Activated naive CD8-positive, alpha-beta T cell treated with anti-CD3 and anti-CD28 coated beads for 36 hours (primary cell): ENCODE results near the gene ATRX. TPM values are rescaled to one million over a fixed set of nuclear protein-coding genes. Genes with fewer than 3 reads are reported as not detected.
"Not testable (repeated sequence)": the region's sequence is repeated elsewhere in the genome, so short reads cannot be mapped to it uniquely, and the experiment has no call there.

ENCODE experiments used
- DNase-seq: peaks from one replicate; pipeline ENCODE4 v3.0.0; 2021
- H3K27ac Mint-ChIP-seq: one replicate; pipeline ENCODE4 v1.8.0; 2022; ENCODE audit warnings: mild to moderate bottlenecking, moderate library complexity, mixed read lengths
- H3K27me3 Mint-ChIP-seq: one replicate; pipeline ENCODE4 v1.8.0; 2022; ENCODE audit warnings: mild to moderate bottlenecking, mixed read lengths
- H3K36me3 Mint-ChIP-seq: one replicate; pipeline ENCODE4 v1.8.0; 2021; ENCODE audit warnings: mild to moderate bottlenecking, mixed read lengths
- H3K4me1 Mint-ChIP-seq: one replicate; pipeline ENCODE4 v1.8.0; 2021; ENCODE audit warnings: mixed read lengths
- H3K4me3 Mint-ChIP-seq: one replicate; pipeline ENCODE4 v1.8.0; 2022; ENCODE audit warnings: mild to moderate bottlenecking, moderate library complexity, mixed read lengths
- H3K9me3 Mint-ChIP-seq: one replicate; pipeline ENCODE4 v1.8.0; 2022; ENCODE audit warnings: mixed read lengths
- total RNA-seq, 2 experiments: library from RNA; stranded (reverse); gene quantifications; one replicate each; pipeline ENCODE4 v1.2.3, GENCODE V29; 2021

Gene ATRX
- total RNA-seq, 2 experiments from 2014 or later, result 51.5 to 56.1 TPM

DNA sequence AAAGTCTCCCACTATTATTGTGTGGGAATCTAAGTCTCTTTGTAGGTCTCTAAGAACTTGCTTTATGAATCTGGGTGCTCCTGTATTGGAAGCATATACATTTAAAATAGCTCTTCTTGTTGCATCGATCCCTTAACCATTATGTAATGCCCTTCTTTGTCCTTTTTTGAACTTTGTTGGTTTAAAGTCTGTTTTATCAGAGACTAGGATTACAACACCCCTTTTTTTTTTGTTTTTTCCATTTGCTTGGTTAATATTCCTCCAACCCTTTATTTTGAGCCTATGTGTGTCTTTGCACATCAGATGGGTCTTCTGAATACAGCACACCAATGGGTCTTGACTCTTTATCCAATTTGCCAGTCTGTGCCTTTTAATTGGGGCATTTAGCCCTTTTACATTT lies 32.1 kb downstream of the ATRX start:
- not testable (repeated sequence) for H3K27ac Mint-ChIP-seq, H3K27me3 Mint-ChIP-seq, H3K4me1 Mint-ChIP-seq, H3K9me3 Mint-ChIP-seq, DNase-seq, H3K4me3 Mint-ChIP-seq
- H3K36me3 Mint-ChIP-seq, result peaks cover 18% of the 10 kb centered on the region

DNA sequence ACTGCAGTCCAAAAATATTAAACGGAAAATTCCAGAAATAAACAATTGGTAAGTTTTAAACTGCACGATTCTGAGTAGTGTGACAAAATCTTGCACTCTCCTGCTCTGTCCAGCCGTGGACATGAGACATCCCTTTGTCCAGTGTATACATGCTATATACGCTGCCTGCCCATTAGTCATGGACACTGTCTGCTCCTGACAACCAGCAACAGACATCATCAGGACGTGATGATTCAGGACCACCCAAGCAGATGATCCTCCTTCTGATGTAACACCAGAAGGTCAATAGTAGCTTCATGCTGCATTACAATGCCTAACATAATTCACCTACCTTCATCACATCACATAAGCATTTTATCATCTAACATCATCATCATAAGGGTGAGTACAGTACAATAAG lies 36.3 kb downstream of the ATRX start:
- H3K27me3 Mint-ChIP-seq, result no peaks in the 10 kb centered on the region
- H3K36me3 Mint-ChIP-seq, result peaks cover 10% of the 10 kb centered on the region
- H3K27ac Mint-ChIP-seq, result no peak overlapping the region
- H3K4me3 Mint-ChIP-seq, result no peak overlapping the region
- DNase-seq, result no peak
- peaks cover 13% of the 10 kb centered on the region for H3K4me1 Mint-ChIP-seq
- peaks cover 3% of the 10 kb centered on the region for H3K9me3 Mint-ChIP-seq

DNA sequence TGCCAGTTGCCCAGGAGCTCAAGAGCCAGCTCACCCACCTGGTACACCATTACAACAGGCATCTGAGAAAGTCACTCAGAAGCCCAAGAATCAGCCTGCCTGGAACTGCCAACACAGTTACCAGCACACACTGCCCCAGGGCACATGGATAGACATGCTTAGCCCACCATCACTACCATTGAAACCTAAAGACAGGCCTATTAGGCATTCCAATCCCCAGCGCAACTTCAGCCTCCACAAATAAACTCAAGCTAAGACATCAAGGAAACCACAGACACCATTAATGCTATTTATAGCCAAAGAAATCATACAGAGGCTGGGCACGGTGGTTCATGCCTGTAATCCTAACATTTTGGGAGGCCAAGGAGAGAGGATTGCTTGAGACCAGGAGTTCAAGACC lies 42.3 kb downstream of the ATRX start:
- H3K36me3 Mint-ChIP-seq, result peaks cover 10% of the 10 kb centered on the region
- DNase-seq, result no peak
- no peaks in the 10 kb centered on the region for H3K27me3 Mint-ChIP-seq
- H3K4me1 Mint-ChIP-seq, result peaks cover 53% of the 10 kb centered on the region
- H3K4me3 Mint-ChIP-seq, result no peak overlapping the region
- H3K27ac Mint-ChIP-seq, result peak overlapping the region; percentile 48
- peaks cover 1% of the 10 kb centered on the region for H3K9me3 Mint-ChIP-seq

DNA sequence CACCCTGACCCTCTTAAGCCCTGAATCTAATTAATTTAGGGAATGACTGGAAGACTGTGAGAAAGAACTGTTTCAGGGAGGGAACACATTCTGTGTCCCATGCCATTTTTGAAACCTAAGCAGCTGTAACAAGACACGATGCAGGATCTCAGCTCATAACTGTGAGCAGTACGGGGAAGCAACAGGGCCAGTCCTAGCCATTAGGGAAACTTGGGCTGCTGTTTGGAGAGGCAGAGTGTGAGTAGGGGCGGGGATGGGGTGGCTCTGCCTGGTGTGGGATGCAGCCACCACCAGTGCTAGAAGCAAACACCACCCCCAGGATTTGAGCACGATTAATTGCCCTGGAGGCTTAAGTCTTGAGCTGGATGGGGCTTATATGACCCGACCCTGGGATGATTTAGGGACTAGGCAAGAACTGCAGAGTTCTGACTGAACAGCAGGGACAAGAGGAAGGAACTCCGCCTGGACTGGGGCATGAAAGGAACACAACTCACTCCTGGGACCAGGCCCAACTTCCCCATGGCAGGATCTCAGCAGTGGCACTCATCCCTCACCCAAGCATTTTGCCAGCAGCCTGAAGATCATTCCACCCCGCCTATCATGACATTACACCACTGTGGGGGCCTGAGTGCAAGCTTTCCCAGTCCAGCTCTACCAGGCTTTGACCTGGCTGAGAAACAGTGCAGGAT lies 43.1 kb downstream of the ATRX start:
- no peak overlapping the region for H3K4me3 Mint-ChIP-seq
- peaks cover 53% of the 10 kb centered on the region for H3K4me1 Mint-ChIP-seq
- peak overlapping the region; percentile 48 for H3K27ac Mint-ChIP-seq
- DNase-seq, result no peak
- H3K36me3 Mint-ChIP-seq, result peaks cover 8% of the 10 kb centered on the region
- H3K27me3 Mint-ChIP-seq, result no peaks in the 10 kb centered on the region
- peaks cover 1% of the 10 kb centered on the region for H3K9me3 Mint-ChIP-seq

DNA sequence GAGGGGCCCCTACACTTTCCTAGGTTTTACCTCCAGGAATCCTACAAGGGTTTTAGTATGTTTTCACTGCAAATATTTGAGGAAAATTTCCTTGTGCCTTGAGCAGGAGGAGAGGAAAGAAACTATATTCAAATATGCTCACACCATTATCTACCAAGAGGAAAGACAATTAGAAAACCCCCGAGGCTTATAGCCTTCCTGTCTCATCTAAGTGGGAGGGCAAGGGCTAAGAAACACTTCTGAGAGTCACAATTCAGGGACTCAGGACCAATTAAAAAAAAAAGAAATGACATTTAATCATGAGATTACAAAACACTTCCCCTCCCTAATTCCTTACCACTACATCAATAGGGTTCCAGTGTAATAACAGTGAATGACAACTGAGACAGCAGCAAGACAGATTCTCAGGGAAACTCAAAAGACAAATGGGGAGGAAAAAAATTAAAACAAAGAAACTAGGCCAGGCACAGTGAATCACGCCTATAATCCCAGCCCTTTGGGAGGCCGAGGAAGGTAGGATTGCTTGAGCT lies 45.6 kb downstream of the ATRX start:
- H3K4me1 Mint-ChIP-seq, result peaks cover 44% of the 10 kb centered on the region
- no peak overlapping the region for H3K4me3 Mint-ChIP-seq
- peaks cover 3% of the 10 kb centered on the region for H3K9me3 Mint-ChIP-seq
- no peaks in the 10 kb centered on the region for H3K27me3 Mint-ChIP-seq
- peak overlapping the region; percentile 86 for H3K27ac Mint-ChIP-seq
- DNase-seq, result no peak
- H3K36me3 Mint-ChIP-seq, result peaks cover 12% of the 10 kb centered on the region

DNA sequence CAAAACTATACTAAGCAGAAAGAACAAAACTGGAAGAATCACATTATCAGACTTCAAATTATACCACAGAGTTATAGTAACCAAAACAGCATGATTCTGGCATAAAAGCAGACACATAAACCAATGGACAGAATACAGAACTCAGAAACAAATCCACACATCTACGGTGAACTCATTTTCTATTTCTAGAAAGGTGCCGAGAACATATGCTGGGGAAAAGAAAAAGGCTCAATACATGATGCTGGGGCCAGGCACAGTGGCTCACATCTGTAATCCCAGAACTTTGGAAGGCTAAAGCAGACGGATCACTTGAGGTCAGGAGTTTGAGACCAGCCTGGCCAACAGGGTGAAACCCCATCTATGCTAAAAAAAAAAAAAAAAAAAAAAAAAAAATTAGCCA lies 52.7 kb downstream of the ATRX start:
- H3K4me3 Mint-ChIP-seq, result no peak overlapping the region

DNA sequence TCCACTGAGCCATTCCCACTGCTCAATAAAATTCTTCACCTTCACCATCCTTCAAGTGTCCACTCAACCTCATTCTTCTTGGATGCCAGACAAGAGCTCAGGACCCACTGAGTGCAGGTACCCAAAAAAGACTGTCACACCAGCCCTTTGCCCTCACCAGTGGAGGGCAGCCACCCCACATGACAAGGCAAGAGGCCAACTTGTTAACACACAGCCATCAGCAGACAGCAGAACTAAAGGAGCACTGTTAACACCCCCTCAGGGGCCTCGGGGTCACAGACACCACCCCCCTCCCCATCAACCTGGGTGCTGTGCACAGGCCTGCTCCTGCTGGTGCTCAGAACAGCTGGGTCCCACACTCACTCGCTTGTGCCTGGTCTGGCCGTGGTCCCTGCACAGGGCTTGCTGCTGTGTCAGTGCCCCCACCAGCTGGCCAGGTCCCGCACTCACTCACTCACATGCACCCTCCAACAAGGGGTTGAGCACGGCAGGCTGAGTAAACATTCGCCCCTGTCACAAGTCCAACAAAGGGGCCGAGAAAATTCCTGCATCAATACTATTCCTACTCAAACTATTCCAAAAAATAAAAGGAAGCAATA lies 54.1 kb downstream of the ATRX start:
- no peak for DNase-seq
- H3K4me3 Mint-ChIP-seq, result no peak overlapping the region
- peaks cover 11% of the 10 kb centered on the region for H3K36me3 Mint-ChIP-seq
- no peaks in the 10 kb centered on the region for H3K27me3 Mint-ChIP-seq
- peak overlapping the region; percentile 55 for H3K27ac Mint-ChIP-seq
- peaks cover 26% of the 10 kb centered on the region for H3K4me1 Mint-ChIP-seq
- H3K9me3 Mint-ChIP-seq, result peaks cover 2% of the 10 kb centered on the region

More for the DNA sequence above, 52.7 kb downstream of the ATRX start:
- DNase-seq, result no peak
- H3K27me3 Mint-ChIP-seq, result no peaks in the 10 kb centered on the region
- peaks cover 2% of the 10 kb centered on the region for H3K9me3 Mint-ChIP-seq
- peaks cover 8% of the 10 kb centered on the region for H3K36me3 Mint-ChIP-seq
- no peak overlapping the region for H3K27ac Mint-ChIP-seq
- H3K4me1 Mint-ChIP-seq, result peaks cover 26% of the 10 kb centered on the region

DNA sequence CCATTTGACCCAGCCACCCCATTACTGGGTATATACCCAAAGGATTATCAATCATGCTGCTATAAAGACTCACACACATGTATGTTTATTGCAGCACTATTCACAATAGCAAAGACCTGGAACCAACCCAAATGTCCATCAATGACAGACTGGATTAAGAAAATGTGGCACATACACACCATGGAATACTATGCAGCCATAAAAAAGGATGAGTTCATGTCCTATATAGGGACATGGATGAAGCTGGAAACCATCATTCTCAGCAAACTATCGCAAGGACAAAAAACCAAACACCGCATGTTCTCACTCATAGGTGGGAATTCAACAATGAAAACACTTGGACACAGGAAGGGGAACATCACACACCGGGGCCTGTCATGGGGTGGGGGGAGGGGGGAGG lies 59.9 kb downstream of the ATRX start:
- peaks cover 23% of the 10 kb centered on the region for H3K36me3 Mint-ChIP-seq
- H3K27ac Mint-ChIP-seq, H3K27me3 Mint-ChIP-seq, DNase-seq, H3K4me3 Mint-ChIP-seq: not testable (repeated sequence)
- peaks cover 10% of the 10 kb centered on the region for H3K9me3 Mint-ChIP-seq
- H3K4me1 Mint-ChIP-seq, result peaks cover 13% of the 10 kb centered on the region

DNA sequence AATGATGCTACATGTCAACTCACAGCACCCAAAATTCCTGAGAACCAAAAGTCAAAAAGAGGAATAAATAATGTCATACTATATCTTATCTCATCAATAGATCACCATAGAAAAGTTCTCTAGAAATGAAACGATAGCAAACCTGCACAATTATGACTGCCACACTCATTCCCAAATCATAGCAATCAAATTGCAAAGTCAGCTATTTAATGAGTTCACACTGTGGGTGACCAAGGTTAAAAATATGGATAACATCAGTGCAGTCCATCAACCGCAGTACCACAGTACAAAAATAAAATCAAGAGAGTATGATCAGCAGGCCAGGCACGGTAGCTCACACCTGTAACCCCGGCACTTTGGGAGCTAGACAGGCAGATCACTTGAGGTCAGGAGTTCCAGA lies 62.3 kb downstream of the ATRX start:
- Mint-ChIP-seq H3K9me3 (peaks cover 12% of the 10 kb centered on the region), H3K4me3 (no peak overlapping the region), H3K27me3 (no peaks in the 10 kb centered on the region), H3K36me3 (peaks cover 29% of the 10 kb centered on the region), H3K27ac (no peak overlapping the region), H3K4me1 (peaks cover 27% of the 10 kb centered on the region)
- no peak for DNase-seq

DNA sequence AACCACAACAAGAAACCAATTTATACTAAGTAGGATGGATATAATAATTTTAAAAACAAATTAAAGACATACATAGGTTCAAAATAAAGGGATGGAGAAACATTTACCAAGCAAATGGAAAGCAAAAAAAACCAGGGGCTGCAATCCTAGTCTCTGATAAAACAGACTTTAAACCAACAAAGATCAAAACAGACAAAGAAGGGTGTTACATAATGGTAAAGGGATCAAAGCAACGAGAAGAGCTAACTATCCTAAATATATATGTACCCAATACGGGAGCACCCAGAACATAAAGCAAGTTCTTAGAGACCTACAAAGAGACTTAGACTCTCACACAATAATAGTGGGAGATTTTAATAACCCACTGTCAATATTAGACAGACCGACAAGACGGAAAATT lies 66.6 kb downstream of the ATRX start:
- peaks cover 27% of the 10 kb centered on the region for H3K4me1 Mint-ChIP-seq
- H3K27me3 Mint-ChIP-seq, result no peaks in the 10 kb centered on the region
- H3K9me3 Mint-ChIP-seq, result peaks cover 12% of the 10 kb centered on the region
- H3K4me3 Mint-ChIP-seq, result no peak overlapping the region
- peaks cover 27% of the 10 kb centered on the region for H3K36me3 Mint-ChIP-seq
- no peak overlapping the region for H3K27ac Mint-ChIP-seq
- DNase-seq, result no peak

DNA sequence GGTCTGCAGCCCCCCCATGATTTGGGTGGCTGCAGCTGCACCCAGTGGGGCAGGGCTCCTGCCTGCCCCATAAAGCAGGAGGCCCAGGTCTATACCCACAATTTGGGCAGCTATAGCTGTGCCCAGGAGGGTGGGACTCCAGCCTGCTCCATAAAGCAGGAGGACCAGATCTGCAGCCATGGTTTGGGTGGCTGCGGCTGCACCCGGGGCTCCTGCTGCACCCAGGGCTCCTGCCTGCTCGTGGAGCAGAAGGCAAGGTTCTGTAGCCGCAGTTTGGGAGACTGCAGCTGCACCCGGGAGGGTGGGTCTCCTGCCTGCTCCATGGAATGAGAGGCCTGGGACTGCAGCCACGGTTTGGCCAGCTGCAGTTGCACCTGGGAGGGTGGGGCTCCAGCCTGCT lies 81.1 kb downstream of the ATRX start:
- H3K36me3 Mint-ChIP-seq, result peaks cover 14% of the 10 kb centered on the region
- no peaks in the 10 kb centered on the region for H3K9me3 Mint-ChIP-seq
- H3K4me3 Mint-ChIP-seq, result no peak overlapping the region
- no peak for DNase-seq
- H3K27ac Mint-ChIP-seq, result no peak overlapping the region
- peaks cover 3% of the 10 kb centered on the region for H3K4me1 Mint-ChIP-seq
- H3K27me3 Mint-ChIP-seq, result no peaks in the 10 kb centered on the region

DNA sequence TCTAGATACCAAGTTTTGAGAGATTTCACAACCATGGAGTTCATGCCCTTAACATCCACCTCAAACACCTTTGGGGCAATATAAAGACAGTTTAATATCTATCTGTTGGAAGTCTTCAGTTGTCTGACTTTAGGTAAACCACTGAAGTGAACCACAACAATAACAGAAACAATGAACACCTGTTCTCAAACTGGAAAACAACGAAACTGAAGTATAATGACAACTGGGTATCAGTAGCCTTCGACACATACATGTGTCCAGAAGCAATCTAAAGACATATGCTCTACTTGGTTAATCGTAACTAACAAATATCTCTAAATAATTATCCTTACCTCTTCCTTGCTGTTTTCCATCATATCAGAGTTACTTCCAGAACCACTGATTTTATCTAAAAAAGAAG lies 87.8 kb downstream of the ATRX start:
- Mint-ChIP-seq H3K4me1 (peaks cover 8% of the 10 kb centered on the region), H3K4me3 (no peak overlapping the region)

DNA sequence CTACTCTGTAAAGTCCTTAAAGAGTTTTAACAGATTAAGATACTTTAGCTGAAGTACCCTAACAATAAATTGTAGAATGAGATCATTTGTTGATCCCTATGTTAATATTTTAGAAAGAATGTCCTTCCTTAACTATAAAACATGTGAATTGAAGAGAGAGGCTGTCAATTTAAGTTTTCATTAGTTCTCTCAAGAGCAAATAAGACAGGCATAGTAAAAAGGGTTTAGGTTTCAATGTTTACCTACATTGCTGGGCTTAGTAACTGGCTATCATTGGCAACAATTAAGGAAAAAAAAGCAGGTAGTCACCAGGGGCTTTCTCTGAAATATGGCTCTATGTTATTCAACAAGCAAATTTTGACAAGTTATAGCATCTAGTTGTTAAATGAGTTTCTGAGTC lies 91.5 kb downstream of the ATRX start:
- Mint-ChIP-seq H3K27ac (no peak overlapping the region), H3K4me1 (peaks cover 7% of the 10 kb centered on the region), H3K9me3 (no peaks in the 10 kb centered on the region), H3K27me3 (no peaks in the 10 kb centered on the region), H3K36me3 (peaks cover 6% of the 10 kb centered on the region), H3K4me3 (no peak overlapping the region)
- DNase-seq, result no peak

More for the DNA sequence above, 87.8 kb downstream of the ATRX start:
- H3K9me3 Mint-ChIP-seq, result no peaks in the 10 kb centered on the region
- H3K27me3 Mint-ChIP-seq, result no peaks in the 10 kb centered on the region
- no peak overlapping the region for H3K27ac Mint-ChIP-seq
- DNase-seq, result no peak
- peaks cover 9% of the 10 kb centered on the region for H3K36me3 Mint-ChIP-seq

DNA sequence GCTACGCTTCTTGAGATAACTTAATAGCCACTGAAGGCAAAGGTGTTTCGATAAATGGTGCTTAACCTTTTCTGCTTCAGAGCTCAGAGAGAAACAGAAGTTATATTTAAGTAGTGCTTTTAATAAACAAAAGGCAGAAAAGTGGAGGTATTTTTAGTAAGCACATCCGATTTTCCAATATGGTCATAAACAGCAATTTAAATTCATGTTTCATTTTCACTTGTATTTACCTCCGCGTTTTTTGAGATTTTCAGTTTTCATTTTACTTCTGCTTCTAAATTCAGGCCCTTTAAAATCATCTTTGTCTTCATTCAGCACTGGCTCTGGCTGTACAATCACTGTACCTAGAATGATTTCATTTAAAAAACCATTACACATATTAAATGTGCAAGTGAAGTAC lies 92.4 kb downstream of the ATRX start:
- no peak for DNase-seq
- Mint-ChIP-seq H3K9me3 (no peaks in the 10 kb centered on the region), H3K27ac (no peak overlapping the region), H3K36me3 (peaks cover 4% of the 10 kb centered on the region), H3K4me1 (peaks cover 7% of the 10 kb centered on the region), H3K4me3 (no peak overlapping the region), H3K27me3 (no peaks in the 10 kb centered on the region)

DNA sequence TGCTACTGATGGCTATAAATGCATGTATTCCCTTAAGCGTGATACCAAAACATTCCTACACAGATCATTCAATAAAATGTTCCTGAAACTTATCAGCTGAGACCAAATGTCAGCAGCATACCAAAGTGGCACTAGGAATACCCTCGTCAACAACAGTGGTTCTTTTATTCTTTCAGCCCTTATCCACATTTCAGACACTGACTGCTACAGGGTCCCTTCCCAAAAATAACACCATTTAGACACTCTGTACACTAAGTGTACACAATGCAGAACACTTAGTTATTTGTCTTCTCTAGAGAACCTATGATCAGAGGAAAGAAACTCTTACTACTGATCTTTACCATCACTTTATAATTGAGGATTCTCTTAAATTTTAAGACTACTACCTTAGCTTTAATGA lies 94.1 kb downstream of the ATRX start:
- peaks cover 10% of the 10 kb centered on the region for H3K4me1 Mint-ChIP-seq
- no peak overlapping the region for H3K4me3 Mint-ChIP-seq
- no peaks in the 10 kb centered on the region for H3K27me3 Mint-ChIP-seq
- DNase-seq, result no peak
- H3K9me3 Mint-ChIP-seq, result no peaks in the 10 kb centered on the region
- H3K27ac Mint-ChIP-seq, result no peak overlapping the region
- H3K36me3 Mint-ChIP-seq, result peaks cover 8% of the 10 kb centered on the region

DNA sequence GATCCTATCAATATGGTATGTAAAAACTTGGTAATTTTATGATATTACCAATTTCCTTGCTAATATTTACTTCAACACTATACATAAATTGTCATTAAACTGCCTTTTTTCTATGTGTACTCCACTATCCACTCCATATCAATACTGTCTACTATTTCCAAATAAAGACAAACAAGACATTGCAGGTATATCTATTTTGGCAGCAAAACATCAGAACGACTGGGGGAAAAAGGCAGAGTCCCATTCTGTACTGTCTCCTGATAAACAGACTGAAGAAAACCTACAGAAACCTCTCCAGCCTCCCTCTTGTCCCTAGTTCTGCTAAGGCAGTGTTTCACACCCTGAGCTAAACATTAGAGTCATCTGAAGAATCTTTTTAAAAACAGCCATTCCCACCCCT lies 96.6 kb downstream of the ATRX start:
- Mint-ChIP-seq H3K4me3 (no peak overlapping the region), H3K4me1 (peaks cover 8% of the 10 kb centered on the region), H3K9me3 (no peaks in the 10 kb centered on the region), H3K27me3 (no peaks in the 10 kb centered on the region), H3K27ac (no peak overlapping the region), H3K36me3 (peaks cover 18% of the 10 kb centered on the region)
- DNase-seq, result no peak
